Brain microvascular endothelial cell (primary cell): Measurements from ENCODE around the gene PLCD3.

Experiments
- DNase-seq: peaks from one replicate; pipeline ENCODE4 v3.0.0-alpha.2; 2020
- H3K27ac ChIP-seq: fragments of 250-450 bp; sonication (Bioruptor Pico); 2 replicates; pipeline ENCODE4 v1.5.1; 2020; ENCODE audit warnings: mild to moderate bottlenecking, moderate library complexity
- H3K27me3 ChIP-seq: fragments of 250-450 bp; sonication (Bioruptor Pico); replicated peaks from 2 replicates; pipeline ENCODE4 v1.5.1; 2020; ENCODE audit warnings: mild to moderate bottlenecking
- H3K36me3 ChIP-seq: fragments of 250-450 bp; sonication (Bioruptor Pico); replicated peaks from 2 replicates; pipeline ENCODE4 v1.5.1; 2020; ENCODE audit warnings: mild to moderate bottlenecking
- H3K4me3 ChIP-seq: 2 replicates; pipeline ENCODE4 v1.5.1; 2011; ENCODE audit warnings: low read depth, mild to moderate bottlenecking, control low read depth, low read length, moderate library complexity
- in situ Hi-C: cut with HindIII; loops from 2 replicates; pipeline ENCODE4 v1.10.0; 2017; ENCODE audit warnings: low sequenced_read_pairs, low pct_ligation_motif_present
- TF ChIP-seq, protein P1 (sequence below): IDR thresholded peaks from 2 replicates; pipeline ENCODE4 v1.5.1; 2011; ENCODE audit warnings: low read depth, mild to moderate bottlenecking, moderate library complexity, low read length, control low read depth, inconsistent platforms; ENCODE audit errors: missing control alignments

Gene PLCD3

GRCh38 chr17:45110676-45111611 lies 21.4 kb downstream of the PLCD3 start:
- Histone ChIP-seq H3K36me3 (peaks cover 33% of the 10 kb centered on the region), H3K27ac (no peak overlapping the region), H3K27me3 (no peaks in the 10 kb centered on the region), H3K4me3 (no peak overlapping the region)
- no peak for DNase-seq
- in situ Hi-C loops = no loop called here
- TF ChIP-seq, protein P1, sequence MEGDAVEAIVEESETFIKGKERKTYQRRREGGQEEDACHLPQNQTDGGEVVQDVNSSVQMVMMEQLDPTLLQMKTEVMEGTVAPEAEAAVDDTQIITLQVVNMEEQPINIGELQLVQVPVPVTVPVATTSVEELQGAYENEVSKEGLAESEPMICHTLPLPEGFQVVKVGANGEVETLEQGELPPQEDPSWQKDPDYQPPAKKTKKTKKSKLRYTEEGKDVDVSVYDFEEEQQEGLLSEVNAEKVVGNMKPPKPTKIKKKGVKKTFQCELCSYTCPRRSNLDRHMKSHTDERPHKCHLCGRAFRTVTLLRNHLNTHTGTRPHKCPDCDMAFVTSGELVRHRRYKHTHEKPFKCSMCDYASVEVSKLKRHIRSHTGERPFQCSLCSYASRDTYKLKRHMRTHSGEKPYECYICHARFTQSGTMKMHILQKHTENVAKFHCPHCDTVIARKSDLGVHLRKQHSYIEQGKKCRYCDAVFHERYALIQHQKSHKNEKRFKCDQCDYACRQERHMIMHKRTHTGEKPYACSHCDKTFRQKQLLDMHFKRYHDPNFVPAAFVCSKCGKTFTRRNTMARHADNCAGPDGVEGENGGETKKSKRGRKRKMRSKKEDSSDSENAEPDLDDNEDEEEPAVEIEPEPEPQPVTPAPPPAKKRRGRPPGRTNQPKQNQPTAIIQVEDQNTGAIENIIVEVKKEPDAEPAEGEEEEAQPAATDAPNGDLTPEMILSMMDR = peak; percentile 7

DNA sequence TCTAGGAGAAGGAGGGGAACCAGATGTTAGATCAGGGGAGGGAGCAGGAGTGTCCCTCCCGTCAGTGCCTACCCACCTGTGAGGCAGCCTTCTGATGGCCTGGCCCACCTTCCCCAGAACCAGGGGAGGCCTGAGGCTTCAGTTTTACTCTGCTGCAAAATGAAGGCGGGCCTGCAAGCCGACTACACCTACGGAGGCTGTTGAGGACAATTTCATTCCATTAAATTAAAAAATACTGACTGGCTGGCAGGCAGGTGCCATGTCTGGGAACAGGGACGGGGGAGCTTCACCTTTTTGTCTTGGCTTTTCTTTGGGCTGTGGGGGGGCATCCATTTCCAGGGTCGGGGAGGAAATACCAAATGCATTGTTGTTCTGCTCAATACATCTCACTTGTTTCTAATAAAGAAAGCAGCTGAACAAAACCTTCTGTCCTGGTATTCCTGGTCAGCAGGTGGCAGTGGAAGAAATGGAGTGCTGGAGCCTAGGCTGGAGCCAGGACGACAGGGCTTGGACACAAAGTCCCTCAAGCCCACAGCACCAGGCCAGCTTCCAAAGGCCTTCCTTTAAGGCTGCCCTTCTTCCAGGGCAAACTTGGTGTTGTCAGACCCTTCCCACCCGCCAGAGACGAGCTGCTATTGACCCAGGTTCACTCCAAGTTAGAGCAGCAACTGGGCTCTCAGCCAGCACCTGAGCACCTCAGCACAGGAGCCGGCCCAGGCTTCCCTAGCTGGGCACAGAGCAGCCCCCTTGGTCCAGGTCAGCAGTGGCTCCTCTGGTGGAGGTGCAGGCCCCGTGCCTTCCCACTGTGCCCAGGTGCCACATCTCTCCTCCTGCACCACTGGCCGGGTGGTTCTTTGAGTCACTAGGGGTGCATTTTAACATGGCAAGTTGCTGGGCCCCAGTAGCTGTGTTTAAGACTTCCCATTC lies 23.5 kb downstream of the PLCD3 start:
- in situ Hi-C loops = no loop called here
- no peak for DNase-seq
- TF ChIP-seq, protein P1 = peak; percentile 14
- peaks cover 52% of the 10 kb centered on the region for H3K36me3 ChIP-seq
- H3K4me3 ChIP-seq = no peak overlapping the region
- H3K27me3 ChIP-seq = no peaks in the 10 kb centered on the region
- no peak overlapping the region for H3K27ac ChIP-seq

GRCh38 chr17:45108051-45108450 lies 24.3 kb downstream of the PLCD3 start:
- TF ChIP-seq, protein P1 = no peak
- H3K36me3 ChIP-seq = peaks cover 60% of the 10 kb centered on the region
- no peak overlapping the region for H3K27ac ChIP-seq
- H3K27me3 ChIP-seq = no peaks in the 10 kb centered on the region
- in situ Hi-C loops = no loop called here
- no peak for DNase-seq
- no peak overlapping the region for H3K4me3 ChIP-seq

DNA sequence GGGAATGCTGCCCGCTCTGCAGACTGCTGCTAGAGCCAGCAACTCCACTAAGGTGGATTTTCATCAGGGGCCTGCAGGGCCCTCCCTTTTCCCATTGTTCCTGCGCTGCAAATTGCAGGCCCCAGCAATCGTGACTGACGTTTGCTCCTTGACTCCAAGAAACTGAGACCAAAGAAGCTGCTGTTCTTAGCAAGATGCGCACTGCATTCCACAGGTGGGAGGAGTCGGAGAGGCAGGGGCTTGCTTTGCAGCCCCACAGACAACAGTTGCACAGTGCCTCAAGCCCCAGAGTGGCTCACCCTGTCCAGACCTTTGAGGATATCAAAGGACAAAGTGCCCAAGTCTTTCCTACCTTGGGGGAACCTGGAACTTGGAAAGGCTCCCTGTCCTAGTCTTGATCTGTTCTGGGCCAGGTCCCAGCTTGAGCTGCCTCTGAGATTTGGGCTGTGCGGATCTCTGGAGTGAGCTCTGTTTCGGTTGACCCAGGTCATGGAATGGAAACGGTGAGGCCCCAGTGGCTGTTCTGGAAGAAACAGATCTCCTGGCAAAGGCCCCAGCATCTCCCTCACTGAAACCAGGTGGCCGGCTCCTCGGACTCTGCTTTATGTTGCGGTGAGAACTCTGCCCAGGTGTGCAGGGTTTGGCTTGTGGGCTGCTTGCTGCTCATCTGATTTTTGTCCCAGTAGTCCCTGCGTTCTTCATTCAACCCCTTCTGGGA lies 24.9 kb downstream of the PLCD3 start:
- H3K27me3 ChIP-seq = no peaks in the 10 kb centered on the region
- no peak overlapping the region for H3K27ac ChIP-seq
- in situ Hi-C loops = no loop called here
- H3K4me3 ChIP-seq = no peak overlapping the region
- no peak for DNase-seq
- TF ChIP-seq, protein P1 = no peak
- peaks cover 64% of the 10 kb centered on the region for H3K36me3 ChIP-seq

GRCh38 chr17:45106582-45106981 lies 25.7 kb downstream of the PLCD3 start:
- no peak for DNase-seq
- Histone ChIP-seq H3K27me3 (no peaks in the 10 kb centered on the region), H3K36me3 (peaks cover 66% of the 10 kb centered on the region), H3K27ac (no peak overlapping the region), H3K4me3 (no peak overlapping the region)
- in situ Hi-C loops = no loop called here
- TF ChIP-seq, protein P1 = no peak
